Naive B cell (primary cell): ENCODE data around the gene PTPRF. TPM values are rescaled to one million over a fixed set of nuclear protein-coding genes. Genes with fewer than 3 reads are reported as not detected.
A peak's percentile ranks its signal among the peaks of the same experiment; 100 is the strongest.

Experiments used
- ATAC-seq, 2 donors: fragments of 150-1000 bp; cut with Tn5 transposase; 2 replicates each; pipeline ENCODE4 v1.10.0; 2021; ENCODE audit warnings: low read depth in 2 of 2, mild to moderate bottlenecking in 2 of 2, moderate library complexity in 2 of 2
- DNase-seq: peaks from one replicate; pipeline ENCODE4 v3.0.0; 2022
- H3K27ac Mint-ChIP-seq, 6 donors: one replicate each; pipeline ENCODE4 v1.8.0; 2020 to 2022; ENCODE audit warnings: mild to moderate bottlenecking in 6 of 6, mixed read lengths in 6 of 6, moderate library complexity in 5 of 6, inconsistent platforms in 2 of 6
- H3K27me3 Mint-ChIP-seq, 3 donors: one replicate each; pipeline ENCODE4 v1.8.0; 2021 to 2022; ENCODE audit warnings: mixed read lengths in 3 of 3, mild to moderate bottlenecking in 1 of 3
- H3K36me3 Mint-ChIP-seq, 2 donors: one replicate each; pipeline ENCODE4 v1.8.0; 2020 to 2022; ENCODE audit warnings: mixed read lengths in 2 of 2, inconsistent platforms in 1 of 2, mild to moderate bottlenecking in 1 of 2
- H3K4me1 Mint-ChIP-seq, 3 donors: one replicate each; pipeline ENCODE4 v1.8.0; 2020 to 2022; ENCODE audit warnings: mixed read lengths in 3 of 3, inconsistent platforms in 1 of 3, mild to moderate bottlenecking in 1 of 3, moderate library complexity in 1 of 3
- H3K4me3 Mint-ChIP-seq, 8 donors: one replicate each; pipeline ENCODE4 v1.8.0; 2020 to 2022; ENCODE audit warnings: mild to moderate bottlenecking in 8 of 8, mixed read lengths in 8 of 8, moderate library complexity in 8 of 8, inconsistent platforms in 2 of 8
- H3K9me3 Mint-ChIP-seq, 7 donors: one replicate each; pipeline ENCODE4 v1.8.0; 2020 to 2022; ENCODE audit warnings: mixed read lengths in 7 of 7, mild to moderate bottlenecking in 5 of 7, inconsistent platforms in 2 of 7, moderate library complexity in 1 of 7
- polyA plus RNA-seq, 6 donors: library from polyadenylated mRNA; unstranded; fragments of 300-500 nt; fragmentation: Illumina TruSeq; gene quantifications; one replicate each; pipeline ENCODE4 v1.2.3, GENCODE V29; 2021; ENCODE audit warnings: low read depth in 6 of 6

Gene PTPRF
- polyA plus RNA-seq, 6 donors from 2014 or later, result 0.19 to 2.3 TPM; not detected in 4

GRCh38 chr1:43655953-43656352 lies 125.3 kb downstream of the PTPRF start:
- H3K27ac Mint-ChIP-seq, result peak overlapping the region in 1 of 6 donors; percentile 73
- peak overlapping the region in 1 of 8 donors; percentile 33 for H3K4me3 Mint-ChIP-seq
- no peak for DNase-seq
- peaks cover 18 to 39% of the 10 kb centered on the region in 2 donors for H3K36me3 Mint-ChIP-seq
- H3K9me3 Mint-ChIP-seq, result no peaks in the 10 kb centered on the region
- no peak for ATAC-seq
- H3K27me3 Mint-ChIP-seq, result no peaks in the 10 kb centered on the region
- peaks cover 31 to 36% (median 34%) of the 10 kb centered on the region in 3 donors for H3K4me1 Mint-ChIP-seq

DNA sequence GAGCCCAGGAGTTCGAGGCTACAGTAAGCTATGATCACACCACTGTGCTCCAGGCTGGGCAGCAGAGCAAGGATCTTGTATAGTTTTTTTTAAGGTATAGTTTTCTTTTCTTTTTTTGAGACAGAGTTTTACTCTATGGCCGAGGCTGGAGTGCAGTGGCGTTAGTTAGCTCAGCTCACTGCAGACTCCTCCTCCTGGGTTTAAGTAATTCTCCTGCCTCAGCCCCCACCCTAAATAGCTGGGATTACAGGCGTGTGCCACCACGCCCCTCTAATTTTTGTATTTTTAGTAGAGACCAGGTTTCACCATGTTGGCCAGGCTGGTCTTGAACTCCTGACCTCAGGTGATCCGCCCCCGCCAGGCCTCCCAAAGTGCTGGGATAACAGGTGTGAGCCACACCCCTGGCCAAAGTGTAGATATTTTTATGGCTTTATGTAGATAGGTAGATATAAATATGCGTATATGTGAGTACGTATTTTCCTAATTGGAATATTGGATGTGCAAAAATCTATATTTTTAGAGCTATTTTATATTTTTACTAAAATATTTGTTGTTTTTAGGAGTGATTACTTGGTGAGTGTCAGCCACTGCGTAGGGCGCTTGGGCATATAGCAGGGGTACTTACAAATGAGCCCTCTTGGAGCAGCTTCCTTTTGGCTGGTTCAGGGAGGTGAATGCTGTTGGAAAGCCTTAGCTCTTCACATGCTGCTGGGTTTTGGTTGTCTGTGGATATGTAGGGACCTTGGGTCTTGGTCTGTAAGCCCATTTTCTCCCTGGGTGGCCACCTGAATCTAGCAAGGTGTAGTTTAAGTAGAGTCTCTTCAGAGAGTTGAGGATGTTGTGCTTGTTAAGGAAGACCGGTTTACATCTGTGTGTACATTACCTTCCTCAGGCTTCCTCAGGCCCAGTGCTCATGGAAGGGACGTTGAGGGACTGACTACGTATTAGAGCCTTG lies 128.8 kb downstream of the PTPRF start:
- DNase-seq (no peak), ATAC-seq (no peak)
- Mint-ChIP-seq H3K27me3 (no peaks in the 10 kb centered on the region), H3K36me3 (peaks cover 30 to 34% of the 10 kb centered on the region in 2 donors), H3K4me3 (no peak overlapping the region), H3K27ac (peak overlapping the region in 1 of 6 donors; percentile 61), H3K4me1 (peaks cover 8 to 17% (median 14%) of the 10 kb centered on the region in 3 donors), H3K9me3 (no peaks in the 10 kb centered on the region)

- no peaks in the 10 kb centered on the region for H3K27me3 Mint-ChIP-seq
- ATAC-seq (no peak), DNase-seq (no peak)
- peaks cover 7 to 17% (median 13%) of the 10 kb centered on the region in 3 donors for H3K4me1 Mint-ChIP-seq
- no peak overlapping the region for H3K4me3 Mint-ChIP-seq
- peaks cover 32 to 34% of the 10 kb centered on the region in 2 donors for H3K36me3 Mint-ChIP-seq
- no peak overlapping the region for H3K27ac Mint-ChIP-seq
- H3K9me3 Mint-ChIP-seq, result no peaks in the 10 kb centered on the region
Measured at GRCh38 chr1:43660355-43660754, 129.7 kb downstream of the PTPRF start.

DNA sequence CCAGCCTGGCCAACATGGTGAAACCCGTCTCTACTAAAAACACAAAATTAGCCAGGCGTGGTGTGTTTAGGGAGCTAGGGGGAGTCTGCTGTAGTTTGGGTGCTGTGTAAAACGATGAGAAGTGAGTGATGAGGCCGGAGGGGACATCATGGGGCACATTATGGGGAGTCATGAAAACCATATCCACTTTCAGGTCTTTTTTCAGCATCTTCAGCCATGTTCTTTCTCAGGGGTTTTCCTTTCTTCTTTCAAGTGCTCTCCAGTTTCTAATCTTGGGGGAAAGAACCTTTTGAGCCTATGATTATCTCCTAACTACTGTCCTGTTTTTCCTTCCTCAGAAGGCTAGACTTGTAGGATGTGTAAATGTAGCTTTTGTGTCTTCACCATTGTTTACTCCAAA lies 133.7 kb downstream of the PTPRF start:
- Mint-ChIP-seq H3K27ac (no peak overlapping the region), H3K4me1 (peaks cover 7 to 17% (median 13%) of the 10 kb centered on the region in 3 donors), H3K27me3 (no peaks in the 10 kb centered on the region), H3K9me3 (no peaks in the 10 kb centered on the region), H3K4me3 (no peak overlapping the region), H3K36me3 (peaks cover 42 to 54% of the 10 kb centered on the region in 2 donors)
- ATAC-seq, result no peak
- DNase-seq, result no peak

DNA sequence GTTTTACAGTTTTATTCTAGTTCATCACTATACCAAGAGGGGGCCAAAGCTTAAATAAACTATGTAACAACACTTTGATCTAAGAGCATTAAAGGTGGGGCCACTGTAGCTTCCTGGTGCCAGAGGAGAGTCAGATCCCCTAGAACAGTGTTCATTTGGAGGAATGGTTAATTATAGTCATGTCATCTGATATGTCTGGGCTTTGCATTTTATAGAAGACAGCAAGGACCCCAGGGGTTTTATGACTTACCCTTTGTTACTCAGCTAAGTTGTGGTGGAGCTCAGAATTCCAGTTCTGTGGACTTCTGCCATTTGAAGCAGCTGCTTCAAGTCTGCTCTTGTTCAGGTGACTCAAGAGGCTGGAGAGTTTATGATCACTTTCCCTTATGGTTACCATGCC lies 135.9 kb downstream of the PTPRF start:
- no peak for ATAC-seq
- Mint-ChIP-seq H3K27ac (no peak overlapping the region), H3K36me3 (peaks cover 45 to 51% of the 10 kb centered on the region in 2 donors), H3K27me3 (no peaks in the 10 kb centered on the region), H3K9me3 (no peaks in the 10 kb centered on the region), H3K4me3 (no peak overlapping the region), H3K4me1 (peaks cover 6 to 11% (median 7%) of the 10 kb centered on the region in 3 donors)
- DNase-seq, result no peak

DNA sequence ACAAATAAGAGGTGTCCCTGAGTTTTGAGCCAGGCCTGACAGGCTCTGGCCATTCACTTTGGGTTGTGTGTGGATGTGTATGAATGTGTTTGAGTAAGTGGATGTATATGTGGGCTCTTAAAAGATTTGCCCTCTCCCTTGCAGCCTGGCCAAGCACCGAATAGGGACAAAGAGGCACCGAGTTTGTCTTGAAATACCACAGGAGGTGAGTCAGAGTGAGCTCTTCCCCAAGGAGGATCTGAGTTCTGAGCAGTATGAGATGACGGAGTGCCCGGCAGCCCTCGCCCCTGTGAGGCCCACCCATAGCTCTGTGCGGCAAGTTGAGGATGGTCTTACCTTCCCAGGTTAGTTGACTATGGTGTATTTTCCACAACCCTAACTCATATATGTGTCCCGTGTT lies 138.3 kb downstream of the PTPRF start:
- Mint-ChIP-seq H3K36me3 (peaks cover 41 to 53% of the 10 kb centered on the region in 2 donors), H3K4me1 (peaks cover 10 to 13% (median 10%) of the 10 kb centered on the region in 3 donors), H3K27ac (peak overlapping the region in 5 of 6 donors; percentile 14 to 86 (median 55)), H3K4me3 (no peak overlapping the region), H3K27me3 (no peaks in the 10 kb centered on the region), H3K9me3 (no peaks in the 10 kb centered on the region)
- DNase-seq, result no peak
- no peak for ATAC-seq

DNA sequence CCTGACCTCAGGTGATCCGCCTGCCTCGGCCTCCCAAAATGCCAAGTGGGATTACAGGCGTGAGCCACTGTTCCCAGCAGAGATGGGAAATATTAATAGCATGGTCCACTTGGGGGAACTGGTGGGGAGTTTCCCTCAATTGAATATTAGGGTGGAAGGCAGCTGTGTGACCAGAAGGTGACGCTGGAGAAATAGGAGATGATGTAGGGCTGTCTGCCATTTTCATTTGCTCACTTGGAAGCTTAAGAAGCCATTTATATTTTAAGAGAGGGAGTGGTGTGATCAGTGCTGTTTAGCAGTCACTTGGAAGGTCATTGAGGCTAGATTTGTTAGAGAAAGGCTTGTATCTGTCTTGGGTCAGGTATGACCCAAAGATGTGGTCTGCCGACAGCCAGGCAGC lies 139.2 kb downstream of the PTPRF start:
- peaks cover 38 to 43% of the 10 kb centered on the region in 2 donors for H3K36me3 Mint-ChIP-seq
- peaks cover 6 to 13% (median 8%) of the 10 kb centered on the region in 3 donors for H3K4me1 Mint-ChIP-seq
- H3K4me3 Mint-ChIP-seq, result no peak overlapping the region
- no peak overlapping the region for H3K27ac Mint-ChIP-seq
- ATAC-seq (no peak), DNase-seq (no peak)
- no peaks in the 10 kb centered on the region for H3K9me3 Mint-ChIP-seq
- H3K27me3 Mint-ChIP-seq, result no peaks in the 10 kb centered on the region

- Mint-ChIP-seq H3K4me1 (peaks cover 6 to 20% (median 13%) of the 10 kb centered on the region in 3 donors), H3K9me3 (no peaks in the 10 kb centered on the region), H3K4me3 (no peak overlapping the region), H3K36me3 (peaks cover 42 to 45% of the 10 kb centered on the region in 2 donors), H3K27me3 (no peaks in the 10 kb centered on the region), H3K27ac (peak overlapping the region in 3 of 6 donors; percentile 12 to 43 (median 15))
- DNase-seq (no peak), ATAC-seq (no peak)
Measured at GRCh38 chr1:43671193-43671592, 140.5 kb downstream of the PTPRF start.

- Mint-ChIP-seq H3K4me1 (peaks cover 6 to 21% (median 13%) of the 10 kb centered on the region in 3 donors), H3K36me3 (peaks cover 41 to 45% of the 10 kb centered on the region in 2 donors), H3K27ac (peak overlapping the region in 5 of 6 donors; percentile 12 to 84 (median 25)), H3K27me3 (no peaks in the 10 kb centered on the region), H3K4me3 (no peak overlapping the region), H3K9me3 (no peaks in the 10 kb centered on the region)
- ATAC-seq, result no peak
- DNase-seq, result no peak
Measured at GRCh38 chr1:43671626-43672330, 141.1 kb downstream of the PTPRF start.

- Mint-ChIP-seq H3K27me3 (no peaks in the 10 kb centered on the region), H3K9me3 (no peaks in the 10 kb centered on the region), H3K36me3 (peaks cover 30 to 37% of the 10 kb centered on the region in 2 donors), H3K27ac (peak overlapping the region in 1 of 6 donors; percentile 59), H3K4me3 (no peak overlapping the region), H3K4me1 (peaks cover 16 to 35% (median 23%) of the 10 kb centered on the region in 3 donors)
- no peak for DNase-seq
- ATAC-seq, result no peak
Measured at GRCh38 chr1:43673261-43673660, 142.6 kb downstream of the PTPRF start.

Other genes with a start within 250 kb of the PTPRF start
- gene C1orf210, start 245.3 kb upstream of the PTPRF start, polyA plus RNA-seq, result not detected
- gene TIE1, start 229.9 kb upstream of the PTPRF start, polyA plus RNA-seq, result not detected
- under 1 TPM in 1 of 6 donors, not detected in 5; 0.32 TPM for gene MPL, start 193.1 kb upstream of the PTPRF start, polyA plus RNA-seq
- under 1 TPM in 2 of 6 donors, not detected in 4; 0.16 to 0.28 TPM for gene CDC20, start 171.9 kb upstream of the PTPRF start, polyA plus RNA-seq
- gene ELOVL1, start 162.9 kb upstream of the PTPRF start, polyA plus RNA-seq, result 10 to 100 TPM; 55.8 to 91.0 (median 69.4) TPM
- 10 to 100 TPM; 22.4 to 40.5 (median 33.2) TPM for gene MED8, start 141.1 kb upstream of the PTPRF start, polyA plus RNA-seq
- 10 to 100 TPM in 1 of 6 donors, 1 to 10 TPM in 4, under 1 TPM in 1; 0.77 to 11.6 (median 6.3) TPM for gene SZT2, start 141.0 kb upstream of the PTPRF start, polyA plus RNA-seq
- gene HYI, start 77.0 kb upstream of the PTPRF start, polyA plus RNA-seq, result 1 to 10 TPM in 5 of 6 donors, under 1 TPM in 1; 0.79 to 2.5 (median 2.1) TPM
- 10 to 100 TPM in 1 of 6 donors, 1 to 10 TPM in 4, under 1 TPM in 1; 1.00 to 11.3 (median 8.4) TPM for gene KDM4A, start 119.3 kb downstream of the PTPRF start, polyA plus RNA-seq
- gene ST3GAL3, start 176.7 kb downstream of the PTPRF start, polyA plus RNA-seq, result 10 to 100 TPM in 2 of 6 donors, 1 to 10 TPM in 4; 7.9 to 16.1 (median 9.8) TPM